Endothelial cell of umbilical vein (primary cell): ENCODE data around the gene ATP10B.

ENCODE experiments used
- CTCF ChIP-seq, 2 donors: IDR thresholded peaks; 1 replicate in 1 of 2; 2 replicates in 1 of 2; pipeline ENCODE4 v1.5.1; 2011; ENCODE audit warnings: low read length in 2 of 2, mild to moderate bottlenecking in 2 of 2, moderate library complexity in 2 of 2, control low read depth in 1 of 2, inconsistent platforms in 1 of 2, low read depth in 1 of 2; ENCODE audit not compliant: insufficient read depth in 1 of 2; ENCODE audit errors: extremely low read depth in 1 of 2
- EZH2 ChIP-seq: IDR thresholded peaks from 2 replicates; pipeline ENCODE4 v1.6.1; 2012; ENCODE audit warnings: borderline replicate concordance, low read depth, mild to moderate bottlenecking, moderate library complexity, low read length, inconsistent platforms; ENCODE audit not compliant: severe bottlenecking
- MAX ChIP-seq: IDR thresholded peaks from 2 replicates; pipeline ENCODE4 v1.6.1; 2011; ENCODE audit not compliant: insufficient read depth, insufficient read length
- MYC ChIP-seq: IDR thresholded peaks from one replicate; pipeline ENCODE4 v1.6.1; 2011; ENCODE audit warnings: mild to moderate bottlenecking, low read depth, low read length
- POLR2A ChIP-seq: IDR thresholded peaks from 2 replicates; pipeline ENCODE4 v1.6.1; 2012; ENCODE audit warnings: low read depth, mild to moderate bottlenecking, control low read depth, low read length
- POLR2AphosphoS5 ChIP-seq: IDR thresholded peaks from 2 replicates; pipeline ENCODE4 v1.6.1; 2012; ENCODE audit warnings: low read depth, mild to moderate bottlenecking, control low read depth, low read length, moderate library complexity; ENCODE audit not compliant: insufficient read depth

GRCh38 chr5:160720822-160721221 is 131.2 kb downstream of the ATP10B start:
- no peak for TF ChIP-seq CTCF (IDR thresholded peaks at IDR 0.05; ENCODE audit: extremely low read depth in 1 of 2, insufficient read depth in 1 of 2, low read depth in 1 of 2, low read length in 2 of 2)
- TF ChIP-seq POLR2AphosphoS5: no peak
- no peak for TF ChIP-seq POLR2A
- no peak for TF ChIP-seq MYC
- no peak for TF ChIP-seq EZH2
- TF ChIP-seq MAX: no peak
